ENCODE results near the gene SCEL.

The SCEL gene

GRCh38 chr13:77522444-77522843, 13.1 kb upstream of the SCEL start:
- Histone ChIP-seq H3K9me3 (no peaks in the 10 kb centered on the region; the same call in 1 of the 2 replicates), H3K4me3 (ENCODE audit: low read depth, low read length) (no peak overlapping the region), H3K27me3 (no peaks in the 10 kb centered on the region), H3K36me3 (no peaks in the 10 kb centered on the region), H3K4me1 (peaks cover 6% of the 10 kb centered on the region)
- TF ChIP-seq, protein P1, sequence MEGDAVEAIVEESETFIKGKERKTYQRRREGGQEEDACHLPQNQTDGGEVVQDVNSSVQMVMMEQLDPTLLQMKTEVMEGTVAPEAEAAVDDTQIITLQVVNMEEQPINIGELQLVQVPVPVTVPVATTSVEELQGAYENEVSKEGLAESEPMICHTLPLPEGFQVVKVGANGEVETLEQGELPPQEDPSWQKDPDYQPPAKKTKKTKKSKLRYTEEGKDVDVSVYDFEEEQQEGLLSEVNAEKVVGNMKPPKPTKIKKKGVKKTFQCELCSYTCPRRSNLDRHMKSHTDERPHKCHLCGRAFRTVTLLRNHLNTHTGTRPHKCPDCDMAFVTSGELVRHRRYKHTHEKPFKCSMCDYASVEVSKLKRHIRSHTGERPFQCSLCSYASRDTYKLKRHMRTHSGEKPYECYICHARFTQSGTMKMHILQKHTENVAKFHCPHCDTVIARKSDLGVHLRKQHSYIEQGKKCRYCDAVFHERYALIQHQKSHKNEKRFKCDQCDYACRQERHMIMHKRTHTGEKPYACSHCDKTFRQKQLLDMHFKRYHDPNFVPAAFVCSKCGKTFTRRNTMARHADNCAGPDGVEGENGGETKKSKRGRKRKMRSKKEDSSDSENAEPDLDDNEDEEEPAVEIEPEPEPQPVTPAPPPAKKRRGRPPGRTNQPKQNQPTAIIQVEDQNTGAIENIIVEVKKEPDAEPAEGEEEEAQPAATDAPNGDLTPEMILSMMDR (IDR thresholded peaks at IDR 0.05; ENCODE audit: low read depth, low read length) = no peak
- no peak for DNase-seq

GRCh38 chr13:77523386-77523785, 12.1 kb upstream of the SCEL start:
- no peak for DNase-seq

DNA sequence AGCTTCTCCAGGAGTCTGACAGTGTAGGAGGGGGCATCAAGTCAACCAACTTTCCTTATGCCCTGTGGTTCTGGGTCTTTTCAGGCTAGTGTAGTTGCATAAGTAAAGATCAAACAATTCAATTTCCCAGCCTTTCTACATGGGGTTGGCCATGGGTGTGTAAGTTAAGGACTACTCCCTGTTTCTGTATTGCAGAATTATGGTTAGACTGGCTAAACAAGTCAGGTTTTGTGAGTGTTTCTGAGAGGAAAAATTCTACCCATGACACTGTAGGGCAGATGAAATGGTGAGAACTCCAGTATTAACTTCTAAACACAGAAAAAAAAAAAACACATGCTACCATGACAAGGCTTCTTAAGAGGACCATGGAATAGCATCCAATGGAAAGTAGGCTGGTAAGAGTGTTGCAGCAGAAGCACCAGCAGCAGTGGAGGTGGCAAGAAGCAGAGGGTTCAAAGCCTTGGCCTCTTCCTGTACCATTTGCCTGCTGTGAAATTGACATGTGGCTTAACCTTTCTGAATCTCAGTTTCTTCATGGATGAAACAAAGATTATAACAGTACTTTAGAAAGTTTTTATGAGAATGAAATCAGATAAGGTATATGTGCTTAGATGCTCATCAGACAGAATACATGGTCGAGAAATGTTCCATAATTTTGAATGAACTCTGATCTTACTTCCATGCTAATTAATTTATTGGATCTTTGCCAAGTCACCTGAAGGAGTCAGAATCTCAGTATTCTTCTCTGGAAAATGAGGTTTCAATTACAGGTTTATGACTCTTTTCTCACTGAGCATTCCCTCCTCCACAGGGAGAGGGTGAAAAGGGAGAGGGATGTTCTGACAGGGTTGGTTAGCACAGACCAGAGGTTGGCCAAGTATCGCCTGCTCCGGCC, 11.4 kb upstream of the SCEL start:
- Histone ChIP-seq H3K27me3 (no peaks in the 10 kb centered on the region), H3K4me1 (no peaks in the 10 kb centered on the region), H3K9me3 (no peaks in the 10 kb centered on the region; the same call in 1 of the 2 replicates), H3K36me3 (no peaks in the 10 kb centered on the region), H3K4me3 (ENCODE audit: low read depth, low read length) (no peak overlapping the region)
- TF ChIP-seq, protein P1 (IDR thresholded peaks at IDR 0.05; ENCODE audit: low read depth, low read length) = no peak
- DNase-seq = no peak

More at GRCh38 chr13:77523386-77523785, 12.1 kb upstream of the SCEL start:
- Histone ChIP-seq H3K36me3 (no peaks in the 10 kb centered on the region), H3K4me3 (ENCODE audit: low read depth, low read length) (no peak overlapping the region), H3K4me1 (no peaks in the 10 kb centered on the region), H3K9me3 (no peaks in the 10 kb centered on the region; the same call in 1 of the 2 replicates), H3K27me3 (no peaks in the 10 kb centered on the region)
- TF ChIP-seq, protein P1 (IDR thresholded peaks at IDR 0.05; ENCODE audit: low read depth, low read length) = no peak

GRCh38 chr13:77528414-77528813, 7.1 kb upstream of the SCEL start:
- no peaks in the 10 kb centered on the region for H3K36me3 ChIP-seq
- no peaks in the 10 kb centered on the region for H3K9me3 ChIP-seq
- H3K4me3 ChIP-seq (ENCODE audit: low read depth, low read length) = no peak overlapping the region
- TF ChIP-seq, protein P1 (IDR thresholded peaks at IDR 0.05; ENCODE audit: low read depth, low read length) = no peak
- no peaks in the 10 kb centered on the region for H3K27me3 ChIP-seq
- peaks cover 3% of the 10 kb centered on the region; the same call in 1 of the 2 replicates for H3K4me1 ChIP-seq
- no peak for DNase-seq

DNA sequence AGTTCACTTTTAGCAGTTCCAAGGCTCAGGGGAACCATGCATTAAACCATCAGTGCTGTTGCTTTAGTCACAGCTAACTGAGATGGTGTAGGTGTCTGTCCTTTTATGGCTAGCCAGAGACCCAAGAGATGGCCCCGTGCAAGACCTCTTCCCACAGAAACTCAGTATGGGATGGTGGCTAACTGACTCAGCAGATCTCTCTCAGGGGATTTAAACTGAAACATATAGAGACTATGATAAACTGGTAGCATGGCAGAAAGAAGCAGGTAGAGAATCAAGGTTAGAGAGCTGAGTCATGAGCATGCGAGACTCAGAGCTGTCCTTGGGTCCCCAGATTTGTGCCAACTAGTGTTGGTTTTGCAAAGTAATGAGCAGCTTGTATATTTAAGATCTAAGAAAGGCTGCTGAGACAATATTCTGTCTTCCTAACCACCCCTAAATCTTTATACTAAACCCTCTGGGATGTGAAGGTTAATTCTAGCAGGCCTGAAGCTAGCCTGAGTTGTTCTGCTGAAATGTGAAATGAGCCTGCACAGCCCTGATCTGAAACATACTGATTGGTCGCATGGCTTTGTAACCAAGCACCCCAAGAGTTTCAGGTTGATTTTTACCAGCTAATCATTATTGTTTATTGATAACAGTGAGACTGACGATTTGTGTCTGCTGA, 6.5 kb upstream of the SCEL start:
- Histone ChIP-seq H3K4me1 (peaks cover 3% of the 10 kb centered on the region; the same call in 1 of the 2 replicates), H3K4me3 (ENCODE audit: low read depth, low read length) (no peak overlapping the region), H3K27me3 (no peaks in the 10 kb centered on the region), H3K36me3 (no peaks in the 10 kb centered on the region), H3K9me3 (no peaks in the 10 kb centered on the region)
- DNase-seq = no peak
- TF ChIP-seq, protein P1 (IDR thresholded peaks at IDR 0.05; ENCODE audit: low read depth, low read length) = no peak

DNA sequence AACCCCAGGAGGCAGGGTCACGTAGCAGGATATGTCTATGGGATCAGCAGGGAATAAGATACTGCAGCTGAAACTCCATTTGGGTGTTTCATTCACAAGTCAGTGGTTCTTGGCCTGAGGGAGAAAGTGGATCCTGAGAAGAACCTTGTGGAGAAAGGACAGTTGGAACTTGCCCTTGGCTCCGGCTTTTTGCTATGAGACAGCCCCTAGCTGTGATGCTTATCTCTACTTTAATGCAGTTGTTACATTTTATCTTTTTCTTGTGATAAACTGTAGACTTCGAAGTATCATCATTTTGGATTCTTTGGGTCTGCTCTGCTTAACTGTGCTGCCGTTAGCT, 6.0 kb upstream of the SCEL start:
- Histone ChIP-seq H3K4me1 (peaks cover 3% of the 10 kb centered on the region; the same call in 1 of the 2 replicates), H3K9me3 (no peaks in the 10 kb centered on the region), H3K36me3 (no peaks in the 10 kb centered on the region), H3K4me3 (ENCODE audit: low read depth, low read length) (no peak overlapping the region), H3K27me3 (no peaks in the 10 kb centered on the region)
- DNase-seq = no peak
- TF ChIP-seq, protein P1 (IDR thresholded peaks at IDR 0.05; ENCODE audit: low read depth, low read length) = no peak

Measured in BE2C (cell line).